HepG2 (cell line): ENCODE measurements around the gene RUNX2. TPM values are rescaled to one million over a fixed set of nuclear protein-coding genes. Genes with fewer than 3 reads are reported as not detected.

Experiments
- ATAC-seq: fragments of 200-7000 bp; cut with Tn5 transposase; 3 replicates; pipeline ENCODE4 v1.9.1; 2020; ENCODE audit warnings: mild to moderate bottlenecking, moderate library complexity
- BruUV-seq: library from RNA; stranded (reverse); fragments of 400-500 nt; replicated peaks from 2 replicates; lab custom pipeline; 2021; lab: Mats Ljungman, UMichigan
- CTCF ChIA-PET: fragments of 300-600 bp; formaldehyde crosslinking; extraction: SDS; loops from one replicate; lab custom pipeline; 2021; ENCODE audit warnings: low total read pairs, inconsistent platforms, low intra/inter-chr PET ratio; lab: Yijun Ruan, JAX
- POLR2A ChIA-PET: fragments of 350-600 bp; sonication (Branson Sonifier 250); formaldehyde crosslinking; loops from one replicate; lab custom pipeline; 2020; ENCODE audit warnings: antibody characterized with exemption, inconsistent platforms; lab: Yijun Ruan, JAX
- DNase-seq: peaks from one replicate; pipeline ENCODE4 v3.0.0-alpha.2; 2015; ENCODE audit warnings: low spot score
- FAIRE-seq: peaks from 3 replicates; lab custom pipeline; 2011; peaks lifted over from hg19 to GRCh38; lab: Jason Lieb, UNC
- H2AFZ ChIP-seq: one replicate; pipeline ENCODE4 v1.6.1; 2011; ENCODE audit warnings: low read length, inconsistent platforms
- H3K27ac ChIP-seq: fragments of 300-600 bp; 3 replicates; pipeline ENCODE4 v1.8.0; 2011; ENCODE audit warnings: mixed run types, mild to moderate bottlenecking, mixed read lengths, low read length, inconsistent platforms; ENCODE audit not compliant: insufficient read depth; ENCODE audit errors: extremely low read length
- H3K27me3 ChIP-seq, 2 experiments: fragments of 200-600 bp in 1 of 2; 2 replicates in 1 of 2; 3 replicates in 1 of 2; pipeline versions ENCODE4 v1.6.0 to v1.8.0; 2011; ENCODE audit warnings: low read length in 2 of 2, mild to moderate bottlenecking in 2 of 2, moderate library complexity in 2 of 2, inconsistent platforms in 1 of 2; ENCODE audit not compliant: insufficient read depth in 2 of 2, control insufficient read depth in 1 of 2
- H3K36me3 ChIP-seq, 2 experiments: fragments of 200-600 bp in 1 of 2; replicated peaks in 1 of 2; 2 replicates in 1 of 2; 3 replicates in 1 of 2; pipeline versions ENCODE4 v1.5.1 to v1.8.0; 2011; ENCODE audit warnings: low read length in 2 of 2, inconsistent platforms in 1 of 2; ENCODE audit not compliant: insufficient read depth in 2 of 2, control insufficient read depth in 1 of 2
- H3K4me1 ChIP-seq: 2 replicates; pipeline ENCODE4 v1.5.1; 2012; ENCODE audit warnings: low read length, inconsistent platforms; ENCODE audit not compliant: insufficient read depth
- H3K4me2 ChIP-seq: 2 replicates; pipeline ENCODE4 v1.6.0; 2011; ENCODE audit warnings: low read depth, low read length, inconsistent platforms
- H3K4me3 ChIP-seq, 3 experiments: fragments of 200-600 bp in 1 of 3; sonication (generic), shearing (Covaris generic) in 1 of 3; replicated peaks in 1 of 3; 2 replicates each; pipeline ENCODE4 v1.5.1; 2011 to 2016; ENCODE audit warnings: low read length in 3 of 3, inconsistent platforms in 2 of 3, low read depth in 2 of 3, mild to moderate bottlenecking in 2 of 3, control low read depth in 1 of 3, mixed read lengths in 1 of 3; ENCODE audit not compliant: insufficient read depth in 1 of 3
- H3K79me2 ChIP-seq: one replicate; pipeline ENCODE4 v1.6.1; 2011; ENCODE audit warnings: low read length, inconsistent platforms; ENCODE audit not compliant: insufficient read depth
- H3K9ac ChIP-seq: 2 replicates; pipeline ENCODE4 v1.6.0; 2011; ENCODE audit warnings: mild to moderate bottlenecking, low read depth, low read length, inconsistent platforms; ENCODE audit not compliant: insufficient read depth
- H3K9me3 ChIP-seq: 2 replicates; pipeline ENCODE4 v1.5.1; 2012; ENCODE audit warnings: mild to moderate bottlenecking, low read length
- H4K20me1 ChIP-seq: 2 replicates; pipeline ENCODE4 v1.6.0; 2011; ENCODE audit warnings: inconsistent platforms, mild to moderate bottlenecking, low read length, moderate library complexity; ENCODE audit not compliant: insufficient read depth
- ARID2 ChIP-seq: sonication (generic); formaldehyde crosslinking; IDR thresholded peaks from 2 replicates; pipeline ENCODE4 v1.8.1; 2022; ENCODE audit warnings: mild to moderate bottlenecking, missing genetic modification reagents, borderline replicate concordance
- CBX2 ChIP-seq, 2 experiments: fragments of 200-600 bp in 1 of 2; sonication (generic); formaldehyde crosslinking in 1 of 2; IDR thresholded peaks; 2 replicates each; pipeline versions ENCODE4 v1.7.0 to v1.8.1; 2018 to 2022; ENCODE audit warnings: low read depth in 2 of 2, low read length in 1 of 2, mild to moderate bottlenecking in 1 of 2, missing genetic modification reagents in 1 of 2
- DR1 ChIP-seq: sonication (generic); formaldehyde crosslinking; IDR thresholded peaks from 2 replicates; pipeline ENCODE4 v1.8.0; 2021; ENCODE audit warnings: mild to moderate bottlenecking, missing genetic modification reagents, inconsistent platforms
- GPN1 ChIP-seq: sonication (generic); formaldehyde crosslinking; IDR thresholded peaks from 2 replicates; pipeline ENCODE4 v1.5.1; 2020; ENCODE audit warnings: missing genetic modification reagents, borderline replicate concordance
- KDM3A ChIP-seq: IDR thresholded peaks from 2 replicates; pipeline ENCODE4 v1.6.1; 2018; ENCODE audit warnings: low read depth, missing compliant biosample characterization
- MIER3 ChIP-seq: IDR thresholded peaks from 2 replicates; pipeline ENCODE4 v1.6.1; 2016; ENCODE audit warnings: missing compliant biosample characterization, borderline replicate concordance
- SUZ12 ChIP-seq: fragments of 150-350 bp; IDR thresholded peaks from 2 replicates; pipeline ENCODE4 v1.6.1; 2014; ENCODE audit warnings: low read depth, low read length
- ZNF34 ChIP-seq: sonication (generic); formaldehyde crosslinking; IDR thresholded peaks from 2 replicates; pipeline ENCODE4 v1.4.0; 2020; ENCODE audit warnings: mild to moderate bottlenecking, missing genetic modification reagents, borderline replicate concordance
- ZNF558 ChIP-seq: sonication (generic); formaldehyde crosslinking; IDR thresholded peaks from 2 replicates; pipeline ENCODE4 v1.9.0; 2022; ENCODE audit warnings: mild to moderate bottlenecking, missing genetic modification reagents, borderline replicate concordance
- ZNF570 ChIP-seq: sonication (generic); formaldehyde crosslinking; IDR thresholded peaks from 2 replicates; pipeline ENCODE4 v1.4.0; 2020; ENCODE audit warnings: mild to moderate bottlenecking, missing genetic modification reagents, borderline replicate concordance
- ZNF766 ChIP-seq: sonication (generic); formaldehyde crosslinking; IDR thresholded peaks from 2 replicates; pipeline ENCODE4 v1.5.0; 2020; ENCODE audit warnings: missing genetic modification reagents, borderline replicate concordance
- ZNF782 ChIP-seq: sonication (generic); formaldehyde crosslinking; IDR thresholded peaks from 2 replicates; pipeline ENCODE4 v1.4.0; 2020; ENCODE audit warnings: missing genetic modification reagents, mild to moderate bottlenecking, borderline replicate concordance
- ZNF878 ChIP-seq: sonication (generic); formaldehyde crosslinking; IDR thresholded peaks from 2 replicates; pipeline ENCODE4 v1.8.1; 2023; ENCODE audit warnings: mild to moderate bottlenecking, missing genetic modification reagents, moderate library complexity
- WGBS: methylation state at CpG from one replicate; pipeline ENCODE4 v1.1.6; 2017; ENCODE audit warnings: low lambda C conversion rate; 5-methylcytosine and 5-hydroxymethylcytosine counted together
- in situ Hi-C: cut with HindIII; loops from 2 replicates; pipeline ENCODE4 v1.10.0; 2017; ENCODE audit warnings: low pct_unique_long_range_greater_than_20kb; ENCODE audit not compliant: extremely low pct_ligation_motif_present
- intact Hi-C: fragments of 100-400 bp; cut with micrococcal nuclease; formaldehyde crosslinking; loops from one replicate; pipeline ENCODE4 v1.10.0; 2022; ENCODE audit not compliant: unreplicated experiment
- polyA plus RNA-seq, 8 experiments: library from polyadenylated mRNA; depleted of rRNA in 3 of 8; stranded (reverse) in 7 of 8; unstranded in 1 of 8; fragments of >200 nt; fragmentation: Illumina TruSeq in 4 of 8; extraction: Trizol in 4 of 8; gene quantifications; 2 replicates each; pipeline versions ENCODE4 v1.2.1 to v1.2.3, GENCODE V29; 2011 to 2016; ENCODE audit warnings: low read depth in 4 of 8, missing spikeins in 1 of 8, mixed read lengths in 1 of 8; ENCODE audit not compliant: insufficient read depth in 1 of 8
- total RNA-seq, 5 experiments: library from RNA; depleted of rRNA; stranded (reverse); fragments of >200 nt; fragmentation: Illumina TruSeq; extraction: Trizol; gene quantifications; 2 replicates each; pipeline ENCODE4 v1.2.3, GENCODE V29; 2016; ENCODE audit warnings: low read depth in 1 of 5
- TF ChIP-seq, protein P1 (sequence below): sonication (generic); formaldehyde crosslinking; IDR thresholded peaks from 2 replicates; pipeline ENCODE4 v1.8.0; 2023; ENCODE audit warnings: mild to moderate bottlenecking, missing genetic modification reagents

The RUNX2 gene
- total and polyA plus RNA-seq, 2 of the 13 experiments (the other 11 are each of a cell fraction or from before 2014, with no cell fraction given), result not detected

DNA sequence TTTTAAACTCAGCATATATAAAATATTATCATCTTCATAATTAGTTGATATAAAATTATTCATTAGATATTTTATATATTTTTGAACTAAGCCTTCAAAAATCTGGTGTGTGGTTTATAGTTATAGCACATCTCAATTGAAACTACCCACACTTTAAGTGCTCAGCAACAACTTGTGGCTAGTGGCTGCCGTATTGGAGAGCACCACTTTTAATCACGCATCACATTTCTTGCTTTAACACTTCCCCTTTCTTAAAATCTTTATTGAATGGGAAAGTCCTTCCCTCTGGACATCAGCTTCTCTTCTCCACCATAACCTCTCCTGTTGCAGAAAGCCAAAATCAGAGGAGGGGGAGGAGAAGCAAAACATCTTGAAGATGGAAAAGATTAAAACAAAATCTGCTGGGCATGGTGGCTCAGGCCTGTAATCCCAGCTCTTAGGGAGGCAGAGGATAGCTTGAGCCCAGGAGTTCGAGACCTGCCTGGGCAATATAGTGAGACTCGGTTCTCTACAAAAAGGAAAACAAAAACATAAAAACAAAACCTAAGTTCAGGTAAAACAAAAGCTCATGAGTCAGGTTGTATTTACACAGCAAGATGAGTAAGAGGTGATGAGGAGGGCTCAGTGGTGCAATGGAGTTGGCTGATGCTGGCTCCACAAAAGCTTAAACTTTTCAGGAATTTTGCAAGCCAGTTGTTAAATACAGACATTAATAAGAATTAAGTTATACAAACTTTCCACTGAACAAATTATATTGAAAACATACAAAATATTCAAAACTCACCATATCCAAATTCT lies 286.6 kb downstream of the RUNX2 start:
- H2AFZ ChIP-seq, result no peak overlapping the region
- DNase-seq (no peak), ATAC-seq (no peak), FAIRE-seq (no peak)
- H3K36me3 ChIP-seq, result no peaks in the 10 kb centered on the region
- in situ Hi-C loops (no loop called here), intact Hi-C loops (no loop called here)
- WGBS, result 33% methylated on average over 4 of the region's 4 CpGs
- ChIA-PET CTCF (no interaction called here), POLR2A (no interaction called here)
- H3K27ac ChIP-seq, result no peak overlapping the region
- no peaks in the 10 kb centered on the region for H3K4me1 ChIP-seq
- no peaks in the 10 kb centered on the region; a peak in 1 of 5 replicates for H3K27me3 ChIP-seq
- no peak overlapping the region for H3K4me3 ChIP-seq
- no peak overlapping the region for H3K4me2 ChIP-seq
- H3K79me2 ChIP-seq, result no peaks in the 10 kb centered on the region
- no peak overlapping the region for H3K9ac ChIP-seq
- no peaks in the 10 kb centered on the region for H4K20me1 ChIP-seq
- no peaks in the 10 kb centered on the region for H3K9me3 ChIP-seq
- no peak for TF ChIP-seq CBX2 (IDR thresholded peaks at IDR 0.05; ENCODE audit: low read depth, low read length)
- TF ChIP-seq CBX2 (CRISPR knock-in tag; IDR thresholded peaks at IDR 0.05; ENCODE audit: low read depth), result no peak
- no peak for TF ChIP-seq ZNF782 (CRISPR knock-in tag)
- no peak for TF ChIP-seq ZNF34
- no peak for TF ChIP-seq ARID2 (CRISPR knock-in tag)
- no peak for TF ChIP-seq KDM3A (CRISPR knock-in tag)
- TF ChIP-seq ZNF878, result no peak
- TF ChIP-seq GPN1 (CRISPR knock-in tag), result no peak
- TF ChIP-seq ZNF558 (CRISPR knock-in tag), result no peak
- no peak for TF ChIP-seq ZNF570 (CRISPR knock-in tag)
- TF ChIP-seq DR1 (CRISPR knock-in tag), result no peak
- TF ChIP-seq, protein P1, sequence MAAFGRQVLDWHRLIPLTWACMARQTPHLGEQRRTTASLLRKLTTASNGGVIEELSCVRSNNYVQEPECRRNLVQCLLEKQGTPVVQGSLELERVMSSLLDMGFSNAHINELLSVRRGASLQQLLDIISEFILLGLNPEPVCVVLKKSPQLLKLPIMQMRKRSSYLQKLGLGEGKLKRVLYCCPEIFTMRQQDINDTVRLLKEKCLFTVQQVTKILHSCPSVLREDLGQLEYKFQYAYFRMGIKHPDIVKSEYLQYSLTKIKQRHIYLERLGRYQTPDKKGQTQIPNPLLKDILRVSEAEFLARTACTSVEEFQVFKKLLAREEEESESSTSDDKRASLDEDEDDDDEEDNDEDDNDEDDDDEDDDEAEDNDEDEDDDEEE (CRISPR knock-in tag), result no peak
- TF ChIP-seq MIER3 (CRISPR knock-in tag), result no peak
- no peak for TF ChIP-seq ZNF766 (CRISPR knock-in tag)
- no peak for TF ChIP-seq SUZ12
- no TSS peak for BruUV-seq
